Hematopoietic multipotent progenitor cell treated with erythropoietin and hydrocortisone succinate and interleukin-3 and kit ligand, for 17 days (in vitro differentiated cells): ENCODE results near the gene AK2.
A peak's percentile ranks its signal among the peaks of the same experiment; 100 is the strongest.
"Not testable (repeated sequence)": the region's sequence is repeated elsewhere in the genome, so short reads cannot be mapped to it uniquely, and the experiment has no call there.

Source experiments
- DNase-seq: peaks from one replicate; pipeline ENCODE4 v3.0.0-alpha.2; 2015; ENCODE audit warnings: low spot score

Gene AK2

DNA sequence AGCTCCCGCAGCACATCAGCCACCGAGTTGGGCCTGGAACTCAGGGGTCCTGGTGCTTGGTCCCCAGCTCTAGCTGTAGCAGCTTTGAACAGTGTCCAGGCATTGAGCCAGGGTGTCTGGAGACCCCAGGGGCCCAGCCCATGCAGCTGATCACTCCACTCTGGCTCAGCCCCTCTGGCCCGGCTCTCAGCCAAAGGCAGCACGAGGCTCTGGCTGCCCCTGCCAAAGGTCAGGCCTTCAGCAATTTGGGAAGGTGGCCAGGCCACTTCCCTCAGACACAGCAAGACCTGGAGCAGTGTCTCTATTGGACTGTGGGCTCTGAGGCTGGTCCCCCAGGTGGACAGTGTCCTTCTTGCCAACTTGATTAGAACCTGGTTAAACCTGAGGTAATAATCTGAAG lies 37.7 kb downstream of the AK2 start:
- DNase-seq, result no peak

DNA sequence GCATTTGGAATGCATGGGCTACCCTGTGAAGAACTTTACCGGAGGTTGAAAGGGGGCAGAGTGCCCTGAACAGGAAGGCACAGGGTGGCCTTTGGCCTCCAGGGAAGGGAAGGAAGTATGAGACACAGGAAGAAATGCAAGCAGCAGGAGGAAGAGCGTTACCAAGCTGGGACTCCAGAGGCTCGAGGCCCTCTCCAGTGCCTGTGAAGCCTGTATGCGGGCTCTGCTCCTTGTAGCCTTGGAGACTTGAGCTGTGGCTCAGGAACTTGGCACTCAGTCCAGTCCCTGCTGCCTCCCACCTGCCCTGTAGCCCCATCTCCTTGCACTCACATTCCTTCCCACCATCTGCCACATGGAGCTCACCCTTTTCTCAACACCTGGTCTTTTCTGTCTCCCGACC lies 38.6 kb downstream of the AK2 start:
- no peak for DNase-seq

DNA sequence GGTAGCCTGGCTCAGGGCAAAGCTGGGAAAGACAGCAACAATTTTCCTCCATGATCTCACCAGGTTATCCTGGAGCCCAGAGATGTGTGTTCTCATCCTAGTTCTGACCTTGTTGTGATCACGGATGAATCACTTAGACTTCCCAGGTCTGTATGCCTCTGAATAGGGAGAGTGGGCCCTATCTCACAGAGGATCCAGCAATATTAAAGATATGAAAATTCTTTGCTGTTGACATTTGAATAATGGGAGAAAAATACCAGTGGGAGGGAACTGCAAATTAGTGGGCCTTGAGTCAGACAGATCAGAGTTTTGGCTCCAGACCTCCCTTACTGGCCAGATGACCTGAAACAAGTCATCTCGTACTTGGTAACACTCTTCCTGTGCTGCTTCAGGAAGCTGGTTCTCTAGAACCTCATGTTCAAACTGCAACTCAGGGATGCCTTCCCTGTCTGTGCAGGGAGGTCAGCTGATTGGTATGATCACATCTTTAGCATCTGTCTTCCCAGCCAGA lies 39.2 kb downstream of the AK2 start:
- no peak for DNase-seq

DNA sequence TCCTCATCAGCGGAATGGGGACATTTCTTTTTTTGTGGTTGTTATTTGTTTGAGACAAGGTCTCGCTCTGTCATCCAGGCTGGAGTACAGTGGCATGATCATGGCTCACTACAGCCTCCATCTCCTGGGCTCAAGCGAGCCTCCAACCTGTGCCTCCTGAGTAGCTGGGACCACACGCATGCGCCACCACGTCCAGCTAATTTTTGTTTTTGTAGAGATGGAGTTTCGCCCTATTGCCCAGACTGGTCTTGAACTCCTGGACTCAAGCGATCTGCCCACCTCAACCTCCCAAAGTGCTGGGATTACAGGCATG lies 43.4 kb downstream of the AK2 start:
- DNase-seq, result not testable (repeated sequence)

DNA sequence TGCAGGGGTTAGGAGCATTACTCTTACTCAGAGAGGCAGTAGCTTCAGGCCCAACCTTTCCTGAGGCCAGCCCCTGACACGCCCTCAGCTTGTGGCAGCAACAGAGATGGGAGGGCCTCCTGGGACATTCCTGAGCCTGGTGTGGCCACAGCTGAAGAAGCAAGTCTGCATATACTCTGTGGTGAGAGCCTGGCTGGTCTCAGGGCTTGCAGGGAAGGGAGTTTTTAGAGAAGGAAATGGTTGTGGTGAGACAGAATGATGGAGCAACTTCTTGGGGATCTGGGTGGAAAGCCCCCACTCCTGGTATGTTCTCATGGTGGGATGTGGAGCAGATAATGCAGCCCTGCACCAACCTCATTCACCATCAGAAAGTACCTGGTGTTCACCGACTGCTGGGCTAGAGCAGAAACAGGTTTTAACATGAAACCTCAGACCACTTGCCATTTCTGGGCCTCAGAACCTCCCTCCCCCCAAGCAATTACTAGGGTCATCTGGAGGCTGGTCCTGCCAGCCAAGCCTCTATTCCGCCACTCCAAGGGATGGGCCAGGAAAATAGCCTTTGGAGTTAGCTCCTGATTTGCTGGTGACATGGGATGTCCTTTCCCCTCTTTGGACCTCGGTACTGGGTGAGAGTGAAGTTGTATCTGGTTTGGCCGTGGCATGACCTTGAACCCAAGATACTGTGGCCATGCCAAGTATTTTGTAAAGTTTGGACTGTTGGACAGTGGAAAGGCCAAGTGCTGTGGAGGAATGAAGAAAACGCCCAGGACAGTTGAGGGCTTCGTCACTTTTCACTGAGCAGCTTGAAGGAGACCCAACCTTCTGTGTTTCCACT lies 44.0 kb downstream of the AK2 start:
- no peak for DNase-seq

DNA sequence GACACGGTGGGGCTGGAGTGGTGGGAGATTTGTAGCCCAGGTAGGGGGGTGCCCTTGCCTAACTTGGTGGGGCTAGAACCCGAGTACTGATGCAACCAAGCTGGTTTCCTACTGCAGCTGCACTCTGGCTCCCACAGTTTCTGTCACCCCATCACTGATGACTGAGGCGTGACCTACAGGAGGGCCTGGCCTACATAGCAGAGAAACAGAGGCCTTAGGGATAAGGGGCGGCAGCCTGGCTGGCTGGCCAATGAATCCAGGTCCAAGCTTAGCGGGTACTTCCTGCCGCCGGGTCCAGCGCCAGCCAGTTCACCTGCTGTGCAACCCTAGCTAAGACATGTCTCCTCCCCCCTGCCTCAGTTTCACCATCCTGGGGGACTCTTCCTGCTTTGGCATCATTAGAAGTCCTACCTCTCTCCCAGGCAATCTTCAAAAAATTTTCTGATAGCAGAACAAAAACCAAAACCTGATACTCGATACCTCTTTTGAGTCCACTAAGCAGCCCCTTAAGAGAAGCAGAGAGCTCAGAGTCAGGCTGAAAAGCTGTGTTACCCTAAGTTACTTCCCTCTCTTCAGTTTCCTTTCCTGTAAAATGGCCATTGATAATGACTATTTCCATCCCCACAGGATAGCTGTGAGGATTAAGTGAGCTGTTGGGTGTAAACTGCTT lies 44.7 kb downstream of the AK2 start:
- no peak for DNase-seq

DNA sequence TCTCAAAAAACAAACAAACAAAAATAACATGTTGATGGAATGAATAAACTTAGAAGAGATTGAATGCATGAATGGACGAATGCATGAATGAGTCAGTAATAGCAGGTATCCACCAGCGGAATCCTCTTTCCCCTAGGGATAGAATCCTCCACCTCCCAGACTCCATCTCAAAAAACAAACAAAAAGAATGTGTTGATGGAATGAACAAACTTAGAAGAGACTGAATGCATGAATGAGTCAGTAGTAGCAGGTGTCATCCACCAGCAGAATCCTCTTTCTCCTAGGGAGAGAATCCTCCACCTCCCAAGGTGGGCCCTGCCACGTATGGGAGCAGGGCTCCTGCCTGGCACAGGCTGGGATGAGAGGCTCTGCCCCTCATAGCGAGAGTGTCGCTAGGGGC lies 45.3 kb downstream of the AK2 start:
- DNase-seq, result no peak

DNA sequence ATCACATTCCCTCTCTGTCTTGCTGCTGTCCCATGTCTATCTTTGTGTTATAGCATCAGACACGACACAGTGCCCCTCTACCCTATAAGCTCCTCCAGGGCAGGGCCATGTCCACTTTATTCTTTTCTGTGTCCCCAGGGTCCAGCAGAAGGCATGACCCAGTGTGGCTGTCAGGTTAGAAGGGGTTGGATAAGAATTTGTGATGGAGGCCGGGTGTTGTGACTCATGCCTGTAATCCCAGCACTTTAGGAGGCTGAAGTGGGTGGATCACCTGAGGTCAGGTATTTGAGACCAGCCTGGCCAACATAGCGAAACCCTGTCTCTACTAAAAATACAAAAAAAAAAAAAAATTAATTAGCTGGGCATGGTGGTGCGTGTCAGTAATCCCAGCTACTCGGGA lies 45.8 kb downstream of the AK2 start:
- no peak for DNase-seq

DNA sequence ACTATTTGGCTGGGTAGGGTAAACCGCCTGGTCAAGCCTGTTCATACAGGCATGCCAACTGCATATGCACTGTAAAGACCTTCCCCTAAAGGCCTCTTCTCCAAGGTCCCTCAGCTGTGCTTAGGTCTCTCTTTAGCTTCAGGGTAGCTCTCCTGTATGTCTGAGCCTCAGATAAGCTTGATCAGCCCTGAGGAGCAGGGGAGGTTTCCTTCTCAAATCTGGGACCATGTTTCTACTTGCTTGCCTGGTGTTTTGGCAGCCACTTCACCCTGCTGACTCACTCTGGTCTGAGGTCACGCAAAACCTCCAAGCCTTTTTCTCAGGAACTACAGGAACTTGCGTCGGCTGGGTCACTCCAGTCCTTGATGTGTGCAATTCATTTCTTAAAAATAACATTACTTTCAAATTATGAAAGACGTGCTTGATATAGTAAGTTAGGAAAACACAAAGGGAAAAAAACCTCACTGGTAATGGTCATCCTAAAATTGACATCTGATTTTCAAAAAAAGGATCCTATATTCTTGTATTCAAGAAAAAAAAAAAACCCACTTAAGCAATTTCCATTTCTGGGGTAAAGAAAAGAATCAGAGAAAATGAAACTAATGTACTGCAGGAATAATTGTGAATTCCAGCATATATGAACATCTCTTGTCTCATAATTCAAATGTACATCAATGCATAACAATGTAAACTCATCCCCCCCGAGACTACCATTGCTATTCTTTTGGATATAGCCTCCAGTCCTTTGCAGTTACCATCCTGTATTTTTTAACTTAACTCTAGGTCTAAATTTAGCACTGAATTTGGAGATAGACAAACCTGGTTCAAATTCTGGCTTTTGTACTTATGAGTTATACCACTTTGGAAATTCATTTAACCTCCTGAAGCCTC lies 47.3 kb downstream of the AK2 start:
- DNase-seq, result peak; percentile 18

DNA sequence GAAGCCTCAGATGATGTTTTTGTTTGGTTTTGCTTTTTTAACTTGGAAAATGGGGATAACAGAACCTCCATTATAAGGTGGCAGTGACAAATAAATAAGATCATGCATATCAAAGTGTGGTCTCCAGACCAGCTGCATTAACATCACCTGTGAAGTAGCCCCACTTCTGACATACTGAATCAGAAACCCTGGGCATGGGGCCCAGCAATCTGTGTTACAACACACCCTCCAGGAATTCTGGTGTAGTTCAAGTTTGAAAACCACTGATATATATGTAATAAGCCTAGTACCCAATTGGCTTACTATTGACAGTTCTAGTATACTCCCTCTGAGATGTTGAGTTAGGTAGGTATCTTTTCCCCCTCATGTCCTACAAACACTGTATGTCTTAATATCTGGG lies 48.0 kb downstream of the AK2 start:
- DNase-seq, result no peak

DNA sequence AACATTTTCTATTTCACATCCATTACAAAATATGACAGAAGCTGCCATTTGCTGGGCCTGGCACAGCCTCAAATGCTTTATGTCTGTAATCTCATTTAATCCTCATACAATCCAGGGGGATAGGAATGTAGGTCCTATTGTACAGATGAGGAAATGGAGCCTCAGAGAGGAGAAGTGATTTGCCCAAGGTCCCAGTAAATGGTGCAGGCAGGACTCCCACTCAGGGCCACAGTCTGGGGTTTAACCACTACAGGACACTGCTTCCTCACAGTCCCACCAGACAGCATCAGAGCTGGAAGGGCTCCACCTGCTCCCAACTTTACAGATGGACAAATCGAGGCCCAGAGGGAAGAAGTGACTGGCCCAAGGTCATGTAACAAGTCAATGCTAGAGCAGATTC lies 51.5 kb downstream of the AK2 start:
- DNase-seq, result no peak

DNA sequence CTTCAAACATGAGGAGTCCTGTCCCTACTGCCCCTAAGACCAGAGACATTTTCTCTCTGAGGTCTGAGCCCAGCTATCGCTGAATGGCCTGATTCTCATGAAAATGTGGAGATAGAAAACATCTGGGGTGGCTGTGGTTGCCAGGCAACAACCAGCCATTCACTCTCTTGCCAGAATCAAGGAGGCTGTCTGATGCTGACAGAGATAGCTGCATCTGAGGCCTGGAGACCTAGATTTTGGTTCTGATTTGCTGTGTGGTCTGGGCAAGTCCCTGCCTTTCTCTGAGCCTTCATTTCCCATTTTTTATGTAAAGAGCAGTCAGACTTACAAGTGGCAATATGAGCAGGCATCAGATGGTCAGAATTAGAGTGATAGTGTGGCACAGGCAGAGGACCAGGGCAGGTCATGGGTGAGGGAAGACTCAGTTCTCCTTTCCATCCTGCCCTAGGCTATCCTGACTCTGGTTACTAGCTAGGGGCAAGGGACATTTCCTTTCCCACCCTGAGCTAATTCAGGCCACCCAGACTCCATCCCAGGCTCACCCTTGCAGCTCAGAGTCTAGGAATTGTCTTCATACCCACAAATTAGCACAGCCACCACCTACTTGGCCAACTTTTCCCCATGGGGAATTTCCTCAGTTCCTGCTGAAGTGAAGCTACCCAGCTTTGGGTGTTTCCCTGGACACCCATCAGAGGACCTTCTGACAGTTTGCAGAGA lies 52.1 kb downstream of the AK2 start:
- no peak for DNase-seq

DNA sequence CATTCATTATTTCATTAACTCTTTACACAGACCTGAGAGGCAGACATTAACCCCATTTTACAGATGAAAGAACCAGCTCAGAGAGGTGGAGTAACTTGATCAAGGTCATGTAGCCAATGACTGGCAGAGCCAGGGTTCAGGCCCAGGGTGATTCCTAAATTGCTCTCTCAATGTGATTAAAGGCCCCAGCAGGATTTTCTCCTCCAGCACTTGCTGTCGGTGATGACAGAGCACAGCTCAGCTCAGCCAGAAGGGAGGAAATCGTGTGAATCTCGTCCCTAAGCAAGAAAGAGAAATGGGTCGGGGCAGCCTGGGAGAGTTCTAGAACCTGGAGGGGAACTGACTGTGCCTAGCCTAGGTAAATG lies 52.6 kb downstream of the AK2 start:
- no peak for DNase-seq

DNA sequence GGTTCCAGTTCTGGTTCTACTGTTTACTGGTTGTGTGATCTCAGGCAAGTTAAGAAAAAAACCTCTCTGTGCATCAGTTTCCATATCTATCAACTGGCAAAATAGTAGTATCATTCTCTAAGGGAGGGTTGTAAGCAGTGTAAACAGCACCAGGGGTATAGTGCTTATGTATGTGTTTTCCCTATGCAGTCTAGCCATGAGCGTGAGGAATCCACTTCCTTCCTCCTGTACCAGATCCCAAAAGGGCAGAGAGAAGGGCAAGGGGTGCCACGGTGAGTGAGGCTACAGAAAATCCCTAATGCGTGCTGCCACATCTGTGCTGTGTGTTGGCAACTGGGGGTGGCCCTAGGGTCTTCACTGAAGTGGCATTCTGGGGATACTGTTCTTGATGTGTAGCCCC lies 53.7 kb downstream of the AK2 start:
- no peak for DNase-seq

DNA sequence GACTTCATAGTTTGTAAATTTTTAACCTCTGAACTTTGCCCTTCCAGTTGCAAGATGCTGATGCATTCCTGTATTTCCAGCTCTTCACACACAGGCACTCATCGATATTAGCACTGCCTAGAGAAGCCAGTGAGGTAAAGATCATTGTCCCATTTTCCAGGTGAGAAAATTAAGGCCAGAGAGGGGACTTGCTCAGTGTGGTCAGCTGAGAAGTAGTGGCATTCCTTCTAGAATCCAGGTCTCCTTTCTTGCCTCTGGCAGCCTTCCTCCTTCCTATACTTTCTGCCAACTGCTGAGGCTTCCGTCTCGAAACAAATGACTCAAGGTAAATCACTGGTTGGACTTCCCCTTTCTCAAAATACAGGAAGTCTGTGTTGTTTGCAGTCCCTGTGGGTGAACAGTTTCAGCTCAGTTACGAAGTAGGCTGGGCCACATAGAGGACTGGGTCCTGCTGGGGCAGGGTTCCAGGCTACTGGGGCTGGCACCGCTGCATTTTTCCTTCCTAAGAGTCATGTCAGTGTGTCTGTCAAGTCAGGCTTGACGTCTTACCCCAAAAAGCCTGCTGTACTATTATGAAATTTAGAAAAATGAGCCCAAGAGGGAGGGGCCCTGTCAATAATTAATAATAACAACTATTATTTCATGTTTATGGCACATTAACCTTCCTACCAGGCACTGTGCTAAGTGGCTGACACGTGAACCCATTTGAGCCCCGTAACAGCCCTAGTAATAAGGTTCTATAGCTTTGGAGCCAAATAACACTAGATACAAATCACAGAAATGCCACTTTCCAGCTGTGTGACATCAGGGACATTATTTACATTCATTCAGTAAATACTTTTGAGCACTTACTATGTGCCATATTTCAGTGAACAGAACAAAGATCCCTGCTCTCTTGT lies 55.4 kb downstream of the AK2 start:
- DNase-seq, result no peak

DNA sequence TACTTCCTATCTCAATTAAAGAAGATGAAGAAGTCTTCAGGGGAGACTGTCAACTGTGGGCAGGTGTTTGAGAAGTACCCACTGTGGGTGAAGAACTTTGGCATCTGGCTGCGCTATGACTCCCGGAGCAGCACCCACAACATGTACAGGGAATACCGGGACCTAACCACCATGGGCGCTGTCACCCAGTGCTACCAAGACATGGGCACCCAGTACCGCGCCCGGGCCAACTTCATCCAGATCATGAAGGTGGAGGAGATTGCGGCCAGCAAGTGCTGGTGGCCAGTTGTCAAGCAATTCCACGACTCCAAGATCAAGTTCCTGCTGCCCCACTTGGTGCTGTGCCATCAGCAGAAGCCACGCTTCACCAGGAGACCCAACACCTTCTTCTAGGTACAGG lies 56.6 kb downstream of the AK2 start:
- DNase-seq, result no peak

DNA sequence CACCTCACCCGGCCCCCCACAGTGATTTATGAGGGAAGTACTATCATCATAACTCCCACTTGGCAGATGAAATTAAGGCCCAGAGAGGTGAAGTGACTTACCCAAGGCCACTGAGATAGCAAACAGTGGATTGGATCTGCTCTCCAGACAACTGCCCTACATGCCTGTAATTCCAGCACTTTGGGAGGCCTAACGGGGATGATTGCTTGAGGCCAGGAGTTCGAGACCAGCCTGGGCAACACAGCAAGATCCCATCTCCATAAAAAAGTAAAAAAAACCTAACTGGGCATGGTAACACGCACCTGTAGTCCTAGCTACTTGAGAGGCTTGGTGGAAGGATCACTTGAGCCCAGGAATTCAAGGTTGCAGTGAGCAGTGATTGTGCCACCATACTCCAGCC lies 57.8 kb downstream of the AK2 start:
- DNase-seq, result no peak

DNA sequence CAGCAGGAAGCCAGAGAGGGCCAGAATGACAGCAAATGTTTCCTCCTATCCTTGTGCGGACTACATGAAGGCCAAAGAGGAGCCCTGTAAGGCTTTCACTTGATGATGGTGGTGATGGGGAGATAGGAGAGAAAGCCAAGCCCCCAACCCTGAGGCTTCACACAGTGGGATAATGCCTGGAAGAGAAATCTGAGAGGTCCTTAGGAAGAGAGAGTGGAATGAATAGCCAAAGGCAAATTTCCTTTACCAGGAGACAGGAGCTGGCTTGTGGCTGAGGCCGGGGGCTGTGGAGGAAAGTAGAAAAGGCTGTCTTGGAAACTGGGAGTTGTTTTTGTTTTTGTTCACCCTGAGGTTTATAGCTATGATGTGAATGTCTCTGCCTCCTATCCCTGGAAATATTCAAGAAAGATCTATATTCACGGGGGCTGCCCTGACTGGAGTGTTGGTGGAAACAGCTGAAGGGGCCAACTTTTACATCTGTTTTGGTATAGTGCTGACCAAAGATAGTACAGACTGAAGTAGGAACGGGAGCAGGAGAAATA lies 59.1 kb downstream of the AK2 start:
- no peak for DNase-seq

DNA sequence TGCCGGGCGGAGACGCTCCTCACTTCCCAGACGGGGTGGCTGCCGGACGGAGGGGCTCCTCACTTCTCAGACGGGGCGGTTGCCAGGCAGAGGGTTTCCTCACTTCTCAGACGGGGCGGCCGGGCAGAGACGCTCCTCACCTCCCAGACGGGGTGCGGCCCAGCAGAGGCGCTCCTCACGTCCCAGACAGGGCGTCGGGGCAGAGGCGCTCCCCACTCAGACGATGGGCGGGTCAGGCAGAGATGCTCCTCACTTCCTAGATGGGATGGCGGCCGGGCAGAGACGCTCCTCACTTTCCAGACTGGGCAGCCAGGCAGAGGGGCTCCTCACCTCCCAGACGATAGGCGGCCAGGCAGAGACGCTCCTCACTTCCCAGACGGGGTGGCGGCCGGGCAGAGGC lies 61.6 kb downstream of the AK2 start:
- DNase-seq, result not testable (repeated sequence)

DNA sequence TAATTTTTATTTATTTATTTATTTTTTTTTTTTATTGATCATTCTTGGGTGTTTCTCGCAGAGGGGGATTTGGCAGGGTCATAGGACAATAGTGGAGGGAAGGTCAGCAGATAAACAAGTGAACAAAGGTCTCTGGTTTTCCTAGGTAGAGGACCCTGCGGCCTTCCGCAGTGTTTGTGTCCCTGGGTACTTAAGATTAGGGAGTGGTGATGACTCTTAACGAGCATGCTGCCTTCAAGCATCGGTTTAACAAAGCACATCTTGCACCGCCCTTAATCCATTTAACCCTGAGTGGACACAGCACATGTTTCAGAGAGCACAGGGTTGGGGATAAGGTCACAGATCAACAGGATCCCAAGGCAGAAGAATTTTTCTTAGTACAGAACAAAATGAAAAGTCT lies 63.2 kb downstream of the AK2 start:
- not testable (repeated sequence) for DNase-seq
